Right cardiac atrium (tissue), 5 donors: ENCODE measurements around the gene MYOD1. TPM values are rescaled to one million over a fixed set of nuclear protein-coding genes. Genes with fewer than 3 reads are reported as not detected.

ENCODE experiments used
- ATAC-seq, 2 donors: fragments of 200-7000 bp; cut with Tn5 transposase; one replicate each; pipeline versions ENCODE4 v1.8.0 to v1.9.1; 2020; ENCODE audit warnings: moderate library complexity in 2 of 2, mild to moderate bottlenecking in 1 of 2
- DNase-seq, 3 donors: peaks; one replicate each; pipeline ENCODE4 v3.0.0-alpha.2; 2020
- H3K27ac ChIP-seq: one replicate; pipeline ENCODE4 v1.5.1; 2013; ENCODE audit warnings: mild to moderate bottlenecking, low read length, control low read depth, moderate library complexity
- H3K27me3 ChIP-seq: one replicate; pipeline ENCODE4 v1.6.1; 2013; ENCODE audit not compliant: control insufficient read depth, insufficient read depth
- H3K4me1 ChIP-seq: one replicate; pipeline ENCODE4 v1.6.1; 2013; ENCODE audit warnings: low read length; ENCODE audit not compliant: control insufficient read depth, insufficient read depth
- H3K4me3 ChIP-seq: one replicate; pipeline ENCODE4 v1.5.1; 2013; ENCODE audit warnings: low read length, control low read depth
- H3K9me3 ChIP-seq: one replicate; pipeline ENCODE4 v1.6.1; 2013; ENCODE audit warnings: low read length; ENCODE audit not compliant: control insufficient read depth
- WGBS: extraction: QIAGEN DNeasy Blood & Tissue Kit; methylation state at CpG from one replicate; pipeline ENCODE4 v1.1.7; 2013; 5-methylcytosine and 5-hydroxymethylcytosine counted together
- intact Hi-C, 4 donors: fragments of 100-400 bp; cut with DNase I; formaldehyde crosslinking; loops; one replicate each; pipeline versions ENCODE4 v1.11.0 to v1.14.0; 2022 to 2023
- long read RNA-seq, 4 donors: library from polyadenylated mRNA; unstranded; transcript quantifications; one replicate each; pipeline ENCODE4 v2.0.0, GENCODE V29; 2020 to 2021
- polyA plus RNA-seq: library from polyadenylated mRNA; stranded (reverse); fragments of 200-250 nt; gene quantifications from one replicate; pipeline ENCODE4 v1.2.3, GENCODE V29; 2013
- total RNA-seq, 4 donors: library from RNA; stranded (reverse); fragmentation: NEBNext Ultra II Directional; extraction: Animal tissue kit (Norgen Biotek cat#: 25700); gene quantifications; one replicate each; pipeline ENCODE4 v1.2.1, GENCODE V29; 2021
- donor health status: healthy with polysubstance abuse.
- donor health status: DM: no; HTN: yes; CAD: no.
- donor health status: DM: no; HTN: no; CAD: no.
- donor health status: DM: no; HTN: yes; CAD: no; lungs with severe emphysema.
- donor health status: DM: yes; HTN: yes; CAD: no.

MYOD1 gene
- total RNA-seq, result not detected
- polyA plus RNA-seq, result not detected
- long read RNA-seq, donor 1, result 0 reads
- long read RNA-seq, donor 2, result 0 reads
- long read RNA-seq, donor 3, result 0 reads
- long read RNA-seq, donor 4, result 0 reads

DNA sequence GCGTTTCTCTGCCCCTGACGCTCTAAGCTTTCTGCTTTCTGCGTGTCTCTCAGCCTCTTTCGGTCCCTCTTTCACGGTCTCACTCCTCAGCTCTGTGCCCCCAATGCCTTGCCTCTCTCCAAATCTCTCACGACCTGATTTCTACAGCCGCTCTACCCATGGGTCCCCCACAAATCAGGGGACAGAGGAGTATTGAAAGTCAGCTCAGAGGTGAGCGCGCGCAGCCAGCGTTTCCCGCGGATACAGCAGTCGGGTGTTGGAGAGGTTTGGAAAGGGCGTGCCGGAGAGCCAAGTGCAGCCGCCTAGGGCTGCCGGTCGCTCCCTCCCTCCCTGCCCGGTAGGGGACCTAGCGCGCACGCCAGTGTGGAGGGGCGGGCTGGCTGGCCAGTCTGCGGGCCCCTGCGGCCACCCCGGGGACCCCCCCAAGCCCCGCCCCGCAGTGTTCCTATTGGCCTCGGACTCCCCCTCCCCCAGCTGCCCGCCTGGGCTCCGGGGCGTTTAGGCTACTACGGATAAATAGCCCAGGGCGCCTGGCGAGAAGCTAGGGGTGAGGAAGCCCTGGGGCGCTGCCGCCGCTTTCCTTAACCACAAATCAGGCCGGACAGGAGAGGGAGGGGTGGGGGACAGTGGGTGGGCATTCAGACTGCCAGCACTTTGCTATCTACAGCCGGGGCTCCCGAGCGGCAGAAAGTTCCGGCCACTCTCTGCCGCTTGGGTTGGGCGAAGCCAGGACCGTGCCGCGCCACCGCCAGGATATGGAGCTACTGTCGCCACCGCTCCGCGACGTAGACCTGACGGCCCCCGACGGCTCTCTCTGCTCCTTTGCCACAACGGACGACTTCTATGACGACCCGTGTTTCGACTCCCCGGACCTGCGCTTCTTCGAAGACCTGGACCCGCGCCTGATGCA lies at the start of gene MYOD1:
Gene MYOD1 (plus strand): TSS at position 544 of the 910 bp plus-strand sequence. CDS start 212 bp downstream, at position 756.
- Histone ChIP-seq H3K27ac (no peak within 1 kb of the TSS), H3K4me1 (no peaks in the 10 kb centered on the region), H3K27me3 (no peaks in the 10 kb centered on the region), H3K9me3 (no peaks in the 10 kb centered on the region), H3K4me3 (peak within 1 kb of the TSS; percentile 7)
- intact Hi-C loops, result no loop called here
- ATAC-seq (no peak), DNase-seq (no peak)
- 2% methylated on average over 68 of the region's 68 CpGs for WGBS

DNA sequence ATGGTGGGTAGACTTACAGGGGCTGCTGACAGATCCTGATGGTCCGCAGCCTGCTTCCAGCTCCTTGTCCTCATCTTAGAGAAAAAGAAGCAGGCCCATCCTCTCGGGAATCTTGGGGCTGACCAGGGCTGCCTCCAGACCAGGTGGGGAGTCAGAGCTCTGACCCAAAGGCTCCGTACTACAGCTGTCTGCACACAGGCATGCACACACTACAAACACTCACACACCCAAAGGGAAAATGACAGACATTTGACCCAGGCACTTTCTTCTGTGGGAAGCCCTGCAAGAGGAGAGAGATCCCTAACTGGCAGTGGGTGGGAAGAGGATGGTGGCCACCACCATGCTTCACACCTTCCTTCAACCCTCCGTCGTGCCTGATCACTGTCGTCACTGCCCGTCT lies 46.9 kb upstream of the MYOD1 start:
- Histone ChIP-seq H3K4me1 (no peaks in the 10 kb centered on the region), H3K9me3 (no peaks in the 10 kb centered on the region), H3K27me3 (no peaks in the 10 kb centered on the region), H3K27ac (no peak overlapping the region), H3K4me3 (no peak overlapping the region)
- intact Hi-C loops, result no loop called here
- 71% methylated on average over 7 of the region's 7 CpGs for WGBS
- ATAC-seq (no peak), DNase-seq (no peak)

DNA sequence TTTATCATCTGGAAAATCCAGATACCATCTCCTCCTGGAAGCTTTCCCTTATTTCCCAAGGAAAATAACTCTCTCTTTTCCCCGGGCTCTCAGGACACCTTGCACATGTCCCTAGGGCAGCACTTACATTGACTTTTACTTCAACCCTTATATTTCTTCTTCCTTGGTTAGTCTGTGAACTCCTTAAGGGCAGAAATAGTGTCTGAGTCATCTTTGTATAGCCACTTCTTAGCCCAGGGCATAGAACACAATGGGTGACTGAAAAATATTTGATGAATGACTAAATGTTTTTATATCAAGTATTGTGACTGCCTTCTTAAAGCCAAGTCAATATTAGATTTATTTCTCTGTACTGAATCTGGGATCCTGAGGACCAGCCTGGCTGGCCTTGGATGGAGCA lies 45.4 kb upstream of the MYOD1 start:
- ATAC-seq, result no peak
- intact Hi-C loops, result no loop called here

DNA sequence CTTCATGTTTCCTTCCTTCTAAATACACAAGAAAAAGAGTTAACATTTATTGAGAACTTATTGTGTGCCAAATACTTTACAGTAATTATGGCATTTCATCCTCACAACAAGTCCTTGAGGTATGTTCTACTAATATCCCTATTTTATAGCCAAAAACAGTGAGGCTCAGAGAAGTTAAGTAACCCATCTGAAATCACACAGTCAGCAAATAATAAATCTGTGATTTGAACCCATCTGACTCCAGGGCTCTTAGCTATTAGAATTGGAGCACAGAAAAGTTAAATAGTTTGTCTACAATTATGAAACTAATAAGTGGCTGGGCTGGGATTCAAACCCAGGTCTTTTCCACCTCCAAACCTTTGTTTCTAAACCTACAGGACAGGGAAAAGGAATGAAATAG lies 36.5 kb upstream of the MYOD1 start:
- Histone ChIP-seq H3K27me3 (no peaks in the 10 kb centered on the region), H3K27ac (no peak overlapping the region), H3K4me1 (no peaks in the 10 kb centered on the region), H3K9me3 (peaks cover 2% of the 10 kb centered on the region), H3K4me3 (no peak overlapping the region)
- no peak for ATAC-seq
- intact Hi-C loops, result no loop called here
- DNase-seq, result no peak

More for the DNA sequence above, 45.4 kb upstream of the MYOD1 start:
- peaks cover 2% of the 10 kb centered on the region for H3K9me3 ChIP-seq
- H3K4me1 ChIP-seq, result no peaks in the 10 kb centered on the region
- no peak for DNase-seq
- no peak overlapping the region for H3K4me3 ChIP-seq
- H3K27ac ChIP-seq, result no peak overlapping the region
- 84% methylated on average over 1 of the region's 1 CpG for WGBS
- H3K27me3 ChIP-seq, result no peaks in the 10 kb centered on the region

DNA sequence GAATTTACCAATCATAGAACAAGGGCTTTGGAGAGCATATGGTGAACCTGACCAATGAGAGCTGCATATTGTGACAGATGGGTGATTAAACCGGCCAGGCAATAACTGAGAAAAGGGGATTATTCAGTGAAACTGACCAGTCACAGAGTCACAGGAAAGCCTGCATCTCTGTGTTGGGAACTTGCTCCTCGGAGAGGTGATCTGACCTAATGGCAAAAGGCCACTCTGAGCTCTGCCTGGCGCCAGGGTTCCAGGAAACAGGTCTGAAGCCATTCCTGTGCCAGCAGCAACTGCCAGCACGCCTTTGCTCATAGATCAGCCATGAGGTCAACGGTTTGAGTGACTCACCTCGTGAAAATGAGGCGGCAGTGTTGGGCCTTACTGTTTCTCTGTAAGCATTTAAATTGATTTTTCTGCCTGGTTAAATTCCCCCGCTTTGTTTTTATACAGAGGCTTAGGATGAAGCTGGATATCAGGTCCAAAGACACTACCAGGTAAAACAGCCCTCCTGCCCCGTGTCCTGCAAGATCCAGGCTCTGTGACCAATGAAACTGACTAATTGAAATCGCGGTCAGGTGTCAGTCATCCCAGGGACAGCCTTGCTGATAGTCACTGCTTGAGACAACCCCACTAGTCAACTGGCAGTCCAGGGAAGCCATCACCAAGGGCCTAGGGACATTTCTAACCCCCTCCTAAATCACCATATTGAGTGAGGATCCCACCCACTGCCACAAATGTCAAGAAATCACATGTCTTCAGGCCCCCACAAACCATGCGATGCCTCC lies 35.8 kb upstream of the MYOD1 start:
- Histone ChIP-seq H3K27ac (no peak overlapping the region), H3K4me1 (no peaks in the 10 kb centered on the region), H3K27me3 (no peaks in the 10 kb centered on the region), H3K4me3 (no peak overlapping the region), H3K9me3 (peaks cover 1% of the 10 kb centered on the region)
- WGBS, result 71% methylated on average over 12 of the region's 12 CpGs
- DNase-seq (no peak), ATAC-seq (no peak)
- intact Hi-C loops, result no loop called here

DNA sequence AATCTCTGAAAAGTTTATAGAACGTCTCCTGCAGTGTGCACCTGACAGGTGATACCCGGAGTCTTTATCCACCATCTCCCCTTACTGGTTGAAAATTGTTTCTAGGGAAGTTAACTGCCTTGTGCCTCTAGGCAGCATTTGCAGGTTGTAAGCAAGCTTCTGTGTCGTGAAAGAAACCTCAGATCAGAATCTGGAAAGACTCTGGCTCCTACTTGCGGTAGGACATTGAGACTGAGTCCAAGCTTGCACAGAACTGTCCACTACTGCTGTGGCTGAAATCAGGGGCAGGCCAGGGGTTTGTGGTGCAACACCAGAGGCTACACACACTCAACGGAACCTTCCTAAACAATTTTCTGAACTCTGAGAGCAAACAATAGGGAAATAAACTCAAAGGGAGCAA lies 34.8 kb upstream of the MYOD1 start:
- H3K27ac ChIP-seq, result no peak overlapping the region
- ATAC-seq (no peak), DNase-seq (no peak)
- H3K27me3 ChIP-seq, result no peaks in the 10 kb centered on the region
- intact Hi-C loops, result no loop called here
- H3K4me1 ChIP-seq, result no peaks in the 10 kb centered on the region
- WGBS, result 85% methylated on average over 5 of the region's 5 CpGs
- H3K4me3 ChIP-seq, result no peak overlapping the region
- no peaks in the 10 kb centered on the region for H3K9me3 ChIP-seq

DNA sequence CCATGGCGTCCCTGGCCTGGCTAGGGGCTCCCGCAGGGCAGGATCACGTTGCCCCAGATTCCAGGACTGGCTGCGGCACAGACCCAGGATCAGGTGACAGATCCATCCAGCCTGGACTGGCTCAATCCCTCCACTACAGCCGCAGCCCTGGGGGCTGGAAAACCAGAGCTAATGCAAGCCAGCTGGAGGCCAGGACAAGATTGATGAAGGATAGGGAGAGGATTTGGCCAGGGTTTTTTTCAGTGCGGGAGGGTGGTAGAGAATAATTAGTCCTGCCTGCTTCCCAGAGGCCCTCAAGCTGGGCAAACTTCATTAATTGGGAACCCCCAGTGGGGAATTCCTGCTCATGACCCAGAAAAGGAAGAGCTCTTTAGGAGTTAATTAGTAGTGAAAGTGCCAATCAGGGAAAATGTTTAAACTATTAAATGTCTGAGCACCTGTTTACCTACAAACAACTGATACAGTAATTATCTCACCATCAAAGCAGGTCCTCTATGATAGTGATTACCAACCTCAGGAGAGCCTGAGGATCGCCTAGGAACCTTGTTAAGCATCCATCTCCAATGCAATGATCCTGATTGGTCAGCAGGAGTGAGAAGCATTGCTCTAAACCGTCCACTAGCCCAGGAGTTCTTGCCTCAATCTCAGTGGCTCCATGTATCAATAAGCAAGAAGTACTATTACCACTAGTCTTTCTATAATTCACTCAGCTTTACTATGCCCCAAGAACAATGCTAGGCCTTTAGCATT lies 33.0 kb upstream of the MYOD1 start:
- ATAC-seq, result no peak
- intact Hi-C loops, result no loop called here
- no peak overlapping the region for H3K4me3 ChIP-seq
- 30% methylated on average over 8 of the region's 8 CpGs for WGBS
- H3K27ac ChIP-seq, result no peak overlapping the region
- no peaks in the 10 kb centered on the region for H3K9me3 ChIP-seq
- H3K27me3 ChIP-seq, result no peaks in the 10 kb centered on the region
- no peak for DNase-seq
- H3K4me1 ChIP-seq, result no peaks in the 10 kb centered on the region

DNA sequence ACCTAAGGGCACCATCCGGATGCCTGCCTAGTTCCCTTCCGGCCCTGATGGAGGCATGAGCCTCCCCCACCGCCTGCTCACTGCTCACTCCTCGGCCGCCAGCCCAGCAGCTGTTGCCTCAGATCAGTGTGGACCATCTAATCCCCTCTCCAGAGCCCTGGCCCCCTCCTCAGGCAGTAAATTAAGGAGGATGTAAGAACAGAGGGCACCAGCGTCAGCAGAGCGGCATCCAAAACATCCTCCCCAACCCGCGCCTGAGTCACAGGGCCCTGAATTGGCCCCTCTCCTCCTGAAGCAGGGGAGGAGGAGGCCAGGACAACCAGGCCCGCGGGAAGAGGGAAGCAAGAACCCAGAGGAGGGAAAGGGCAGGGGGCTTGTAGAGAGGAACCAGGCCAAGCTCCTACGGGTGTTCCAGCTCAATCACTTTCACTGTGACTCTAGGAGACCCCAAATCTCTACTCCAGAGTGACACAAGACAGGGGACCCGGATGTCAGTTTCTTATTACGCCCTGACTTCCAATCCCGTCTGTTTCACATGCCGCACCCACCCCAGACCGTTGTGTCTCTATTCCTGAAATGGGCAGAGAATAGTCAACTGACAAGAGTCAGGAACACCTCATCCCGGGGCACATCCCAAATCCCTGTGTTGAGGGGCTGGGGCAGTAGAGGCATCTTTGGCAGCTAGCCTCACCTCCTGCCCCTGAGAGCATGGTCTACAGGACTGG lies 31.3 kb upstream of the MYOD1 start:
- ATAC-seq, result no peak

DNA sequence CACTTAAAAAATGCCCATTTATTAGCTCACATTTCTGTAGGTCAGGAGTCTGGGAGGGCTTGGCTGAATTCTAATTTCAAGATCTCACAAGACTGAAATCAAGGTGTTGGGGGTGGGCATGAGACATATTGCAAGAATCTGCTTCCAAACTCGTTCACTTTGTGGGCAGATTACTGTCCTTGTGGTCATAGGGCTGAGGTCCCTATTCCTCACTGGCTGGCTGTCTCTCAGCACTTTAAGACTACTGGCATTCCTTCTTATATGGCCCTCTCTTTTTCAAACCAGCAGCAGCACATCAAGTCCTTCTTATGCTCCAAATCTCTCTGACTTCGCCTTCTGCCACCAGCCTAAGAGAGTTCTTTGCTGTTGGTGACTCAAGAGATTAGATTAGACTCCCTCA lies 27.8 kb upstream of the MYOD1 start:
- Histone ChIP-seq H3K4me3 (no peak overlapping the region), H3K27me3 (no peaks in the 10 kb centered on the region), H3K9me3 (no peaks in the 10 kb centered on the region), H3K27ac (no peak overlapping the region), H3K4me1 (no peaks in the 10 kb centered on the region)
- intact Hi-C loops, result no loop called here
- WGBS, result 49% methylated on average over 2 of the region's 2 CpGs
- no peak for ATAC-seq
- DNase-seq, result no peak

More for the DNA sequence above, 31.3 kb upstream of the MYOD1 start:
- Histone ChIP-seq H3K27me3 (no peaks in the 10 kb centered on the region), H3K4me1 (no peaks in the 10 kb centered on the region), H3K27ac (no peak overlapping the region), H3K4me3 (no peak overlapping the region), H3K9me3 (no peaks in the 10 kb centered on the region)
- 85% methylated on average over 18 of the region's 18 CpGs for WGBS
- intact Hi-C loops, result no loop called here
- no peak for DNase-seq

DNA sequence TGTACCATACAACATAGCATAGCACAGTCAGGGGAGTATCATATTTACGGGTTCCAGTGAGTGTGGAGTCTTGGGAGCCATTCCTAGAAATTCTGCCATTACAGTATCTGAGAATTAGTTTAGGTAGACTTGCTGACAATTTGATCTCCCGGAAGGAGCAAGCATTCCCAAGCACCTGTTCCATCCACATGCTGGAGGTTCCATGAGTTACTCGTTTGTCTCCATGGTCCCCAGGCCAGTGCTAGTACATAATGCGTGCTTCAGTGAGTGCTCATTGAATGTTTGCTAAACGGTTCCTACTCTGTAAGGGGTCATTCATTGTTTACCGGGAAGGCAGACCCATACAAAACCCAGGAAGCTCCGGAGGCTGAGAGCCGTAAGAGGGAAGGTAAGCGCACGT lies 27.4 kb upstream of the MYOD1 start:
- H3K4me3 ChIP-seq, result no peak overlapping the region
- 68% methylated on average over 10 of the region's 10 CpGs for WGBS
- H3K9me3 ChIP-seq, result no peaks in the 10 kb centered on the region
- no peak for DNase-seq
- intact Hi-C loops, result no loop called here
- no peaks in the 10 kb centered on the region for H3K4me1 ChIP-seq
- no peak for ATAC-seq
- no peaks in the 10 kb centered on the region for H3K27me3 ChIP-seq
- H3K27ac ChIP-seq, result no peak overlapping the region
